A549 (cell line): Measurements from ENCODE around the gene ZNF143. TPM values are rescaled to one million over a fixed set of nuclear protein-coding genes. Genes with fewer than 3 reads are reported as not detected.
"Not testable (repeated sequence)": the region's sequence is repeated elsewhere in the genome, so short reads cannot be mapped to it uniquely, and the experiment has no call there.

Experiments used
- ATAC-seq, 2 experiments: fragments of 200-7000 bp in 1 of 2; fragments of >200 bp in 1 of 2; cut with Nextera tagmentation in 1 of 2; cut with Tn5 transposase in 1 of 2; 3 replicates each; pipeline versions ENCODE4 v1.8.0 to v1.9.1; 2018 to 2020; ENCODE audit warnings: mild to moderate bottlenecking in 1 of 2, moderate library complexity in 1 of 2
- CTCF ChIA-PET: fragments of 300-600 bp; sonication (Branson Sonifier 250); formaldehyde crosslinking; extraction: SDS; loops from one replicate; lab custom pipeline; 2021; ENCODE audit warnings: antibody characterized with exemption, inconsistent platforms; lab: Yijun Ruan, JAX
- POLR2A ChIA-PET: fragments of 350-600 bp; formaldehyde crosslinking; extraction: SDS; loops from one replicate; lab custom pipeline; 2021; ENCODE audit warnings: antibody characterized with exemption, inconsistent platforms; lab: Yijun Ruan, JAX
- DNase-seq, 2 experiments: peaks; one replicate each; pipeline versions ENCODE4 v3.0.0 to v3.0.0-alpha.2; 2011 to 2016; ENCODE audit warnings: low read depth in 1 of 2, low spot score in 1 of 2
- FAIRE-seq: peaks from 2 replicates; lab custom pipeline; 2011; peaks lifted over from hg19 to GRCh38; lab: Jason Lieb, UNC
- H3K27ac ChIP-seq, 2 experiments: fragments of >200 bp; sonication (Bioruptor Twin); formaldehyde crosslinking; 3 replicates each; pipeline ENCODE4 v1.5.1; 2016 to 2017
- H3K4me1 ChIP-seq: fragments of >200 bp; sonication (Bioruptor Twin); formaldehyde crosslinking; 3 replicates; pipeline ENCODE4 v1.6.1; 2016
- H3K4me2 ChIP-seq: fragments of >200 bp; sonication (Bioruptor Twin); formaldehyde crosslinking; 3 replicates; pipeline ENCODE4 v1.6.1; 2016
- H3K4me3 ChIP-seq: fragments of >200 bp; sonication (Bioruptor Twin); formaldehyde crosslinking; 3 replicates; pipeline ENCODE4 v1.5.1; 2016
- H3K9me3 ChIP-seq: fragments of >200 bp; sonication (Bioruptor Twin); formaldehyde crosslinking; 3 replicates; pipeline ENCODE4 v1.6.1; 2016
- CBX8 ChIP-seq: fragments of 200-600 bp; sonication (generic); IDR thresholded peaks from 2 replicates; pipeline ENCODE4 v1.6.1; 2016
- CEBPB ChIP-seq, 2 experiments: fragments of >200 bp in 1 of 2; sonication (Bioruptor Twin) in 1 of 2; formaldehyde crosslinking in 1 of 2; IDR thresholded peaks; 2 replicates each; pipeline ENCODE4 v1.6.1; 2012 to 2016
- CHD2 ChIP-seq: fragments of 150-350 bp; IDR thresholded peaks from 2 replicates; pipeline ENCODE4 v1.6.1; 2014; ENCODE audit warnings: low read length; ENCODE audit not compliant: partially characterized antibody
- EHMT2 ChIP-seq: fragments of 200-600 bp; sonication (generic); IDR thresholded peaks from 2 replicates; pipeline ENCODE4 v1.6.1; 2016; ENCODE audit warnings: antibody characterized with exemption, low read depth, mild to moderate bottlenecking, moderate library complexity
- ESRRA ChIP-seq: fragments of 150-350 bp; IDR thresholded peaks from 2 replicates; pipeline ENCODE4 v1.6.1; 2014; ENCODE audit warnings: mild to moderate bottlenecking, low read length, borderline replicate concordance
- FOSB ChIP-seq: fragments of 250-450 bp; sonication (Bioruptor Pico); IDR thresholded peaks from 2 replicates; pipeline ENCODE4 v1.5.0; 2020; ENCODE audit warnings: mild to moderate bottlenecking, moderate library complexity
- FOSL2 ChIP-seq, 2 experiments: fragments of 450-650 bp in 1 of 2; fragments of >200 bp in 1 of 2; sonication (Bioruptor Twin) in 1 of 2; formaldehyde crosslinking; IDR thresholded peaks; 2 replicates each; pipeline versions ENCODE4 v1.5.0 to v1.6.1; 2016 to 2020; ENCODE audit warnings: mild to moderate bottlenecking in 1 of 2, moderate library complexity in 1 of 2
- HDAC2 ChIP-seq: fragments of 200-600 bp; sonication (generic); IDR thresholded peaks from 2 replicates; pipeline ENCODE4 v1.6.1; 2016
- HOXB13 ChIP-seq: fragments of 250-450 bp; sonication (Bioruptor Pico); IDR thresholded peaks from 2 replicates; pipeline ENCODE4 v1.5.0; 2020; ENCODE audit warnings: low read depth, mild to moderate bottlenecking, moderate library complexity
- JUN ChIP-seq, 2 experiments: fragments of >200 bp; sonication (Bioruptor Twin); formaldehyde crosslinking; IDR thresholded peaks; 2 replicates in 1 of 2; 3 replicates in 1 of 2; pipeline ENCODE4 v1.6.1; 2016 to 2017
- KDM1A ChIP-seq: fragments of 200-600 bp; sonication (generic); IDR thresholded peaks from 2 replicates; pipeline ENCODE4 v1.6.1; 2016; ENCODE audit warnings: low read depth, mild to moderate bottlenecking
- KDM5A ChIP-seq: fragments of 200-600 bp; sonication (generic); IDR thresholded peaks from 2 replicates; pipeline ENCODE4 v1.6.1; 2016; ENCODE audit warnings: antibody characterized with exemption, mild to moderate bottlenecking
- NFE2L2 ChIP-seq: fragments of 150-350 bp; conservative IDR thresholded peaks from 2 replicates; pipeline ENCODE4 v1.6.1; 2014; ENCODE audit warnings: low read length
- NPAS2 ChIP-seq: fragments of 250-450 bp; sonication (Bioruptor Pico); IDR thresholded peaks from 2 replicates; pipeline ENCODE4 v1.8.0; 2022; ENCODE audit warnings: mild to moderate bottlenecking, moderate library complexity, borderline replicate concordance
- PHF8 ChIP-seq: fragments of 200-600 bp; sonication (generic); IDR thresholded peaks from 2 replicates; pipeline ENCODE4 v1.6.1; 2016; ENCODE audit warnings: low read depth, mild to moderate bottlenecking, antibody characterized with exemption, moderate library complexity, borderline replicate concordance
- POLR2A ChIP-seq: IDR thresholded peaks from 2 replicates; pipeline ENCODE4 v1.6.1; 2012; ENCODE audit warnings: mild to moderate bottlenecking, low read length
- SMC3 ChIP-seq: fragments of >200 bp; sonication (Bioruptor Twin); formaldehyde crosslinking; IDR thresholded peaks from 3 replicates; pipeline ENCODE4 v1.6.1; 2018; ENCODE audit warnings: inconsistent platforms
- SREBF2 ChIP-seq: fragments of 450-650 bp; IDR thresholded peaks from 2 replicates; pipeline ENCODE4 v1.6.1; 2014; ENCODE audit warnings: mild to moderate bottlenecking, moderate library complexity
- TFCP2L1 ChIP-seq: fragments of 250-450 bp; sonication (Bioruptor Pico); IDR thresholded peaks from 2 replicates; pipeline ENCODE4 v1.5.0; 2021; ENCODE audit warnings: mild to moderate bottlenecking
- TP53 ChIP-seq: fragments of 250-450 bp; sonication (Bioruptor Pico); IDR thresholded peaks from 2 replicates; pipeline ENCODE4 v1.5.0; 2021; ENCODE audit warnings: mild to moderate bottlenecking, moderate library complexity
- WGBS: methylation state at CpG from one replicate; pipeline ENCODE4 v1.1.6; 2017; ENCODE audit errors: missing lambda C conversion rate; 5-methylcytosine and 5-hydroxymethylcytosine counted together
- polyA plus RNA-seq, 4 experiments: library from polyadenylated mRNA; depleted of rRNA in 3 of 4; stranded (reverse); fragments of >200 nt; fragmentation: RNase III in 1 of 4; extraction: RNeasy Plus Mini Kit Qiagen cat#74134 plus additional on column Dnase treatment in 1 of 4; gene quantifications; 2 replicates in 3 of 4; 3 replicates in 1 of 4; pipeline ENCODE4 v1.2.3, GENCODE V29; 2011 to 2017
- TF ChIP-seq, protein P1 (sequence below): IDR thresholded peaks from 2 replicates; pipeline ENCODE4 v1.6.1; 2012; ENCODE audit warnings: low read depth, borderline replicate concordance
- TF ChIP-seq, protein P2 (sequence below): fragments of >200 bp; sonication (Bioruptor Twin); formaldehyde crosslinking; IDR thresholded peaks from 2 replicates; pipeline ENCODE4 v1.6.1; 2016
- TF ChIP-seq, protein P3 (sequence below): fragments of 250-450 bp; sonication (Bioruptor Pico); IDR thresholded peaks from 2 replicates; pipeline ENCODE4 v1.5.0; 2021; ENCODE audit warnings: mild to moderate bottlenecking, moderate library complexity, borderline replicate concordance
- TF ChIP-seq, protein P4 (sequence below): fragments of 200-600 bp; sonication (generic); IDR thresholded peaks from 2 replicates; pipeline ENCODE4 v1.6.1; 2016; ENCODE audit warnings: antibody characterized with exemption, mild to moderate bottlenecking, moderate library complexity
- TF ChIP-seq, protein P5 (sequence below): IDR thresholded peaks from 2 replicates; pipeline ENCODE4 v1.6.1; 2012
- TF ChIP-seq, protein P6 (sequence below): fragments of 150-350 bp; IDR thresholded peaks from 2 replicates; pipeline ENCODE4 v1.6.1; 2014; ENCODE audit warnings: low read depth, mild to moderate bottlenecking, low read length

The ZNF143 gene
- polyA plus RNA-seq, 2 of the 4 experiments (the other 2 are of a cell fraction) = 14.4 to 38.4 TPM

DNA sequence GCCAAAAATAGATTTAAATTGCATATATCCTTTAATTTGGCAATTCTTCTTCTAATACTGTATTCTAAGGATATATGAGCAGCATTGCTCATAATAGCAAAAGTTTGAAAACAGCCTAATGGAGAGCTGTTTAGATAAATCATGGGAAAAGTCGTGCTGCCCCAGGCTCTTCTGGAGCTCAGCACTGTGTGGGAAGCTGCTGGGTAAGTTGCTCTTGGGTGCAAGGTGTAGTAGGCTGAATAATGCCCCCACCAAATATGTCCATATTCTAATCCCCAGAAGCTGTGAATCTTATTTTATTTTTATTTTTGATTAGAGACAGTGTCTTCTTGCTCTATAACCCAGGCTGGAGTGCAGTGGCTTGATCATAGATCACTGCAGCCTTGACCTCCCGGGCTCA, 77.7 kb downstream of the ZNF143 start (continued):
- TF ChIP-seq, protein P1, sequence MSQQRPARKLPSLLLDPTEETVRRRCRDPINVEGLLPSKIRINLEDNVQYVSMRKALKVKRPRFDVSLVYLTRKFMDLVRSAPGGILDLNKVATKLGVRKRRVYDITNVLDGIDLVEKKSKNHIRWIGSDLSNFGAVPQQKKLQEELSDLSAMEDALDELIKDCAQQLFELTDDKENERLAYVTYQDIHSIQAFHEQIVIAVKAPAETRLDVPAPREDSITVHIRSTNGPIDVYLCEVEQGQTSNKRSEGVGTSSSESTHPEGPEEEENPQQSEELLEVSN = no peak
- TF ChIP-seq, protein P2, sequence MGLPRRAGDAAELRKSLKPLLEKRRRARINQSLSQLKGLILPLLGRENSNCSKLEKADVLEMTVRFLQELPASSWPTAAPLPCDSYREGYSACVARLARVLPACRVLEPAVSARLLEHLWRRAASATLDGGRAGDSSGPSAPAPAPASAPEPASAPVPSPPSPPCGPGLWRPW = no peak
- no peak for TF ChIP-seq FOSL2 (IDR thresholded peaks at IDR 0.05)
- no peak for TF ChIP-seq FOSL2 (CRISPR knock-in tag; IDR thresholded peaks at IDR 0.05)
- TF ChIP-seq FOSB (CRISPR knock-in tag) = no peak

DNA sequence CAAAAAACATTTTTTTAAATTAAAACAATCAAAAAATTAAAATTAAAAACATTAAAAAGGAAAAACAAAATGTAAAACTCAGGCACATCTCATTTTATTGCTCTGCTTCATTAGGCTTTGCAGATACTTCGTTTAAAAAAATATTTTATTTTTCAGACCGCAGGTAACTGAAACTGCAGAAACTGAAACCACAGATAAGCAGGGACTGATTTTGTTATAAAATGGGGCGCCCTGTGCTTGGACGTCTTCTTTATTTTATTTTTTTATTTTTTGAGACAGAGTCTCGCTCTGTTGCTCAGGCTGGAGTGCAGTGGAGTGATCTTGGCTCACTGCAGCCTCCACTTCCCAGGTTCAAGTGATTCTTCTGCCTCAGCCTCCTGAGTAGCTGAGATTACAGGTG, 88.4 kb downstream of the ZNF143 start:
- H3K4me3 ChIP-seq, H3K4me2 ChIP-seq, FAIRE-seq, H3K27ac ChIP-seq, ATAC-seq, H3K9me3 ChIP-seq, POLR2A ChIA-PET, H3K4me1 ChIP-seq, DNase-seq: not testable (repeated sequence)
- CTCF ChIA-PET = interaction anchor here (1.2 to 1.8 kb wide), 3 partner anchors 14 to 64 kb away, joined by 4 to 10 read pairs (median 5); no protein-coding TSS in a partner anchor
- 89% methylated on average over 5 of the region's 5 CpGs for WGBS

DNA sequence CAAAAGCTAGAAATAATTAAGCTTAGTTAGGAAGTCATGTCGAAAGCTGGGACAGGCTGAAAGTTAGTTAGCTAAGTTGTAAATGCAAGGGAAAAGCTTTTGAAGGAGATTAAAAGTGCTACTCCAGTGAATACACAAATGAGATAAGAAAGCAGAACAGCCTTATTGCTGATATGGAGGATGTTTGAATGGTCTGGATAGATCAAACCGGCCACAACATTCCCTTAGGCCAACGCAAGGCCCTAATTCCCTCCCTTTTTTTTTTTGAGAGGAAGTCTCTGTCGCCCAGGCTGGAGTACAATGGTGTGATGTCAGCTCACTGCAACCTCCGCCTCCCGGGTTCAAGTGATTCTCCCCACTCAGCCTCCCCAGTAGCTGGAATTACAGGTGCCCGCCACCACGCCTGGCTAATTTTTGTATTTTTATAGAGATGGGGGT, 89.4 kb downstream of the ZNF143 start:
- CTCF ChIA-PET = interaction anchor here (1.2 to 1.8 kb wide), 2 partner anchors 15 to 16 kb away, joined by 4 to 10 read pairs; no protein-coding TSS in a partner anchor
- no peak for ATAC-seq
- no peak for FAIRE-seq

DNA sequence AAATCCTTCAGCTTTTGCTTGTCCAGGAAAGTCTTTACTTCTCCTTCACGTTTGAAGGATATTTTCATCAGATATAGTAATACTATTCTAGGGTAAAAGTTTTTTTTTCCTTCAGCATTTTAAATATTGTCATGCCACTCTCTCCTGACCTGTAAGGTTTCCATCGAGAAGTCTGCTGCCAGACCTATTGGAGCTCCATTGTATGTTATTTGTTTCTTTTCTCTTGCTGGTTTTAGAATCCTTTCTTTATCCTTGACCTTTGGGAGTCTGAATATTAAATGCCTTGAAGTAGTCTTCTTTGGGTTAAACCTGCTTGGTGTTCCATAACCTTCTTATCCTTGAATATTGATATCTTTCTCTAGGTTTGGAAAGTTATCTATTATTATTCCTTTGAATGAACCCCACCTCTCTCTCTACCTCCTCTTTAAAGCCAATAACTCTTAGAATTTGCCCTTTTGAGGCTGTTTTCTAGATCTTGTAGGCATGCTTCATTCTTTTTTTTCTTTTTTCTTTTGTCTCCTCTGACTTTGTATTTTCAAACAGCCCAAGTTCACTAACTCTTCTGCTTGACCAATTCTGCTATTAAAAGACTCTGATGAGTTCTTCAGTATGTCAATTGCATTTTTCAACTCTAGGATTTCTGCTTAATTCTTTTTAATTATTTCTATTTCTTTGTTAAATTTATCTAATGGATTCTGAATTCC, 100.6 kb downstream of the ZNF143 start:
- CTCF ChIA-PET = interaction anchor here (0.7 to 7.2 kb wide), 3 partner anchors 27 to 187 kb away, joined by 4 to 33 read pairs (median 5); no protein-coding TSS in a partner anchor
- ATAC-seq = no peak
- no peak for FAIRE-seq
- Histone ChIP-seq H3K9me3 (peaks cover 8% of the 10 kb centered on the region; the same call in 1 of the 3 replicates), H3K4me3 (no peak overlapping the region), H3K27ac (no peak overlapping the region), H3K4me2 (no peak overlapping the region), H3K4me1 (peaks cover 15% of the 10 kb centered on the region)
- 82% methylated on average over 2 of the region's 2 CpGs for WGBS
- POLR2A ChIA-PET = interaction anchor here (0.5 kb wide), 1 partner anchor 113 kb away, joined by 4 read pairs; no protein-coding TSS in a partner anchor
- no peak for DNase-seq
- TF ChIP-seq, protein P3, sequence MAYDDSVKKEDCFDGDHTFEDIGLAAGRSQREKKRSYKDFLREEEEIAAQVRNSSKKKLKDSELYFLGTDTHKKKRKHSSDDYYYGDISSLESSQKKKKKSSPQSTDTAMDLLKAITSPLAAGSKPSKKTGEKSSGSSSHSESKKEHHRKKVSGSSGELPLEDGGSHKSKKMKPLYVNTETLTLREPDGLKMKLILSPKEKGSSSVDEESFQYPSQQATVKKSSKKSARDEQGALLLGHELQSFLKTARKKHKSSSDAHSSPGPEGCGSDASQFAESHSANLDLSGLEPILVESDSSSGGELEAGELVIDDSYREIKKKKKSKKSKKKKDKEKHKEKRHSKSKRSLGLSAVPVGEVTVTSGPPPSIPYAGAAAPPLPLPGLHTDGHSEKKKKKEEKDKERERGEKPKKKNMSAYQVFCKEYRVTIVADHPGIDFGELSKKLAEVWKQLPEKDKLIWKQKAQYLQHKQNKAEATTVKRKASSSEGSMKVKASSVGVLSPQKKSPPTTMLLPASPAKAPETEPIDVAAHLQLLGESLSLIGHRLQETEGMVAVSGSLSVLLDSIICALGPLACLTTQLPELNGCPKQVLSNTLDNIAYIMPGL (CRISPR knock-in tag) = no peak
- TF ChIP-seq NPAS2 (CRISPR knock-in tag) (no peak), SMC3 (no peak), KDM1A (no peak), FOSL2 (IDR thresholded peaks at IDR 0.05) (no peak), FOSL2 (CRISPR knock-in tag; IDR thresholded peaks at IDR 0.05) (no peak), ESRRA (no peak), NFE2L2 (no peak), HDAC2 (no peak), CHD2 (no peak)
- TF ChIP-seq, protein P4, sequence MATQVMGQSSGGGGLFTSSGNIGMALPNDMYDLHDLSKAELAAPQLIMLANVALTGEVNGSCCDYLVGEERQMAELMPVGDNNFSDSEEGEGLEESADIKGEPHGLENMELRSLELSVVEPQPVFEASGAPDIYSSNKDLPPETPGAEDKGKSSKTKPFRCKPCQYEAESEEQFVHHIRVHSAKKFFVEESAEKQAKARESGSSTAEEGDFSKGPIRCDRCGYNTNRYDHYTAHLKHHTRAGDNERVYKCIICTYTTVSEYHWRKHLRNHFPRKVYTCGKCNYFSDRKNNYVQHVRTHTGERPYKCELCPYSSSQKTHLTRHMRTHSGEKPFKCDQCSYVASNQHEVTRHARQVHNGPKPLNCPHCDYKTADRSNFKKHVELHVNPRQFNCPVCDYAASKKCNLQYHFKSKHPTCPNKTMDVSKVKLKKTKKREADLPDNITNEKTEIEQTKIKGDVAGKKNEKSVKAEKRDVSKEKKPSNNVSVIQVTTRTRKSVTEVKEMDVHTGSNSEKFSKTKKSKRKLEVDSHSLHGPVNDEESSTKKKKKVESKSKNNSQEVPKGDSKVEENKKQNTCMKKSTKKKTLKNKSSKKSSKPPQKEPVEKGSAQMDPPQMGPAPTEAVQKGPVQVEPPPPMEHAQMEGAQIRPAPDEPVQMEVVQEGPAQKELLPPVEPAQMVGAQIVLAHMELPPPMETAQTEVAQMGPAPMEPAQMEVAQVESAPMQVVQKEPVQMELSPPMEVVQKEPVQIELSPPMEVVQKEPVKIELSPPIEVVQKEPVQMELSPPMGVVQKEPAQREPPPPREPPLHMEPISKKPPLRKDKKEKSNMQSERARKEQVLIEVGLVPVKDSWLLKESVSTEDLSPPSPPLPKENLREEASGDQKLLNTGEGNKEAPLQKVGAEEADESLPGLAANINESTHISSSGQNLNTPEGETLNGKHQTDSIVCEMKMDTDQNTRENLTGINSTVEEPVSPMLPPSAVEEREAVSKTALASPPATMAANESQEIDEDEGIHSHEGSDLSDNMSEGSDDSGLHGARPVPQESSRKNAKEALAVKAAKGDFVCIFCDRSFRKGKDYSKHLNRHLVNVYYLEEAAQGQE = no peak

More for the DNA sequence above, 89.4 kb downstream of the ZNF143 start:
- Histone ChIP-seq H3K4me1 (no peaks in the 10 kb centered on the region), H3K4me3 (no peak overlapping the region), H3K9me3 (no peaks in the 10 kb centered on the region), H3K27ac (no peak overlapping the region), H3K4me2 (no peak overlapping the region)
- 90% methylated on average over 8 of the region's 8 CpGs for WGBS
- TF ChIP-seq, protein P5, sequence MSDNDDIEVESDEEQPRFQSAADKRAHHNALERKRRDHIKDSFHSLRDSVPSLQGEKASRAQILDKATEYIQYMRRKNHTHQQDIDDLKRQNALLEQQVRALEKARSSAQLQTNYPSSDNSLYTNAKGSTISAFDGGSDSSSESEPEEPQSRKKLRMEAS = no peak
- TF ChIP-seq POLR2A (no peak), SREBF2 (no peak), PHF8 (no peak), CHD2 (no peak), TFCP2L1 (CRISPR knock-in tag) (no peak), CEBPB (IDR thresholded peaks at IDR 0.05) (no peak), EHMT2 (no peak), HOXB13 (CRISPR knock-in tag) (no peak), CBX8 (no peak), TP53 (CRISPR knock-in tag) (no peak), JUN (IDR thresholded peaks at IDR 0.05) (no peak), KDM5A (no peak)
- TF ChIP-seq, protein P6, sequence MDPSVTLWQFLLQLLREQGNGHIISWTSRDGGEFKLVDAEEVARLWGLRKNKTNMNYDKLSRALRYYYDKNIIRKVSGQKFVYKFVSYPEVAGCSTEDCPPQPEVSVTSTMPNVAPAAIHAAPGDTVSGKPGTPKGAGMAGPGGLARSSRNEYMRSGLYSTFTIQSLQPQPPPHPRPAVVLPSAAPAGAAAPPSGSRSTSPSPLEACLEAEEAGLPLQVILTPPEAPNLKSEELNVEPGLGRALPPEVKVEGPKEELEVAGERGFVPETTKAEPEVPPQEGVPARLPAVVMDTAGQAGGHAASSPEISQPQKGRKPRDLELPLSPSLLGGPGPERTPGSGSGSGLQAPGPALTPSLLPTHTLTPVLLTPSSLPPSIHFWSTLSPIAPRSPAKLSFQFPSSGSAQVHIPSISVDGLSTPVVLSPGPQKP = no peak
- POLR2A ChIA-PET = no interaction called here
- no peak for DNase-seq
